ENCODE measurements around the gene SMAD3. TPM values are rescaled to one million over a fixed set of nuclear protein-coding genes. Genes with fewer than 3 reads are reported as not detected.

SMAD3 gene
- total and polyA plus RNA-seq, 10 of the 15 experiments (the other 5 are each of a cell fraction or from before 2014, with no cell fraction given): 5.6 to 43.2 (median 16.0) TPM

- in situ Hi-C loops (cut with MboI) (loop anchor here (25.0 kb wide), 1 partner anchor 1289 kb away; the partner anchor contains the start of gene DENND4A), intact Hi-C loops (cut with micrococcal nuclease; ENCODE audit: unreplicated experiment) (no loop called here)
- ChIA-PET RAD21 (ENCODE audit: unreplicated experiment) (interaction anchor here (1.0 to 13.0 kb wide), 5 partner anchors 7 to 33 kb away, joined by 3 to 215 read pairs (median 7); partner anchors contain the start of gene SMAD3), SMC1A (ENCODE audit: uncharacterized antibody, unreplicated experiment) (interaction anchor here (1.0 to 13.0 kb wide), 10 partner anchors 8 to 163 kb away, joined by 3 to 247 read pairs (median 3); no protein-coding TSS in a partner anchor), CTCF (interaction anchor here (1.0 to 1.1 kb wide), 2 partner anchors 63 to 128 kb away, joined by 3 read pairs; no protein-coding TSS in a partner anchor), POLR2A (interaction anchor here (0.7 kb wide), 1 partner anchor 8 kb away, joined by 4 read pairs; no protein-coding TSS in a partner anchor)
- peak; percentile 62 for ATAC-seq
- 7% methylated on average over 13 of the region's 13 CpGs for WGBS (ENCODE audit: insufficient coverage, insufficient replicate concordance, low lambda C conversion rate, missing lambda C conversion rate)
- H3K27me3 ChIP-seq (replicated peaks in 1 of 2; ENCODE audit: control insufficient read depth in 2 of 2, insufficient read depth in 2 of 2, low read length in 1 of 2): no peaks in the 10 kb centered on the region
- no peak for FAIRE-seq
- peaks cover 1 to 7% of the 10 kb centered on the region in 2 experiments; a peak in 3 of 4 replicates for H3K36me3 ChIP-seq (ENCODE audit: control insufficient read depth in 2 of 2, insufficient read depth in 2 of 2, low read length in 1 of 2)
- peak overlapping the region; percentile 76 for H3K27ac ChIP-seq (ENCODE audit: control insufficient read depth, insufficient read depth)
- no peaks in the 10 kb centered on the region for H3K9me3 ChIP-seq (replicated peaks; ENCODE audit: control insufficient read depth, insufficient read depth, low read length)
- H4K20me1 ChIP-seq (ENCODE audit: control insufficient read depth, insufficient read depth): 0 out of 2 replicates have a peak, but pooled peaks cover 3% of the 10 kb centered on the region
- peaks cover 87% of the 10 kb centered on the region for H3K79me2 ChIP-seq (ENCODE audit: control insufficient read depth, insufficient read depth, low read length)
- H3K4me3 ChIP-seq: peak overlapping the region; percentile 8; the same call in 1 of the 2 replicates
- H3K4me2 ChIP-seq (ENCODE audit: control insufficient read depth, insufficient read depth): peak overlapping the region; percentile 68
- no TSS peak for BruUV-seq (replicated peaks)
- no peak for DNase-seq (ENCODE audit: low read depth, low spot score)
- H2AFZ ChIP-seq (ENCODE audit: control insufficient read depth, low read depth, low read length): no peak overlapping the region
- peaks cover 83% of the 10 kb centered on the region for H3K4me1 ChIP-seq (ENCODE audit: control insufficient read depth, insufficient read depth, low read length)
- H3K9ac ChIP-seq (ENCODE audit: control insufficient read depth, insufficient read depth, low read length): peak overlapping the region; percentile 37; the same call in 1 of the 2 replicates
- TF ChIP-seq ZBED1 (IDR thresholded peaks at IDR 0.05; ENCODE audit: borderline replicate concordance): peak; percentile 20; the same call in 1 of the 2 replicates
- peak; percentile 60; the same call in 1 of the 2 replicates for TF ChIP-seq ZNF687 (IDR thresholded peaks at IDR 0.05)
- peak; percentile 74 for TF ChIP-seq BCL3 (IDR thresholded peaks at IDR 0.05; ENCODE audit: borderline replicate concordance, insufficient read depth, low read depth, low read length, poor library complexity, severe bottlenecking)
- TF ChIP-seq YY1 (IDR thresholded peaks at IDR 0.05; ENCODE audit: low read depth, low read length): peak; percentile 6; the same call in 1 of the 2 replicates
- peak; percentile 60; the same call in 1 of the 2 replicates for TF ChIP-seq BCL11A (IDR thresholded peaks at IDR 0.05; ENCODE audit: low read depth, low read length)
- no peak for TF ChIP-seq RELB (IDR thresholded peaks at IDR 0.05; ENCODE audit: low read depth)
- TF ChIP-seq SPI1 (IDR thresholded peaks at IDR 0.05; ENCODE audit: borderline replicate concordance, insufficient read depth, low read depth, low read length): peak; percentile 96
- TF ChIP-seq TAF1 (IDR thresholded peaks at IDR 0.05; ENCODE audit: borderline replicate concordance, low read depth, low read length): 0 out of 2 replicates have a peak, but pooled peaks have one; percentile 20
- TF ChIP-seq IRF4 (IDR thresholded peaks at IDR 0.05; ENCODE audit: low read depth, low read length): peak; percentile 20; the same call in 1 of the 2 replicates
- peak in 1 of 2 experiments; percentile 77; a peak in 2 of 4 replicates for TF ChIP-seq SRF (IDR thresholded peaks at IDR 0.05; ENCODE audit: low read depth in 2 of 2, low read length in 2 of 2)
- TF ChIP-seq IKZF2 (IDR thresholded peaks at IDR 0.05): 0 out of 4 replicates have a peak, but pooled peaks of 1 of the 2 experiments have one; percentile 14
- TF ChIP-seq EED (IDR thresholded peaks at IDR 0.05; ENCODE audit: low read depth): peak; percentile 54
- no peak for TF ChIP-seq SMAD1 (IDR thresholded peaks at IDR 0.05; ENCODE audit: low read depth, partially characterized antibody)
- peak; percentile 81 for TF ChIP-seq TCF12 (IDR thresholded peaks at IDR 0.05; ENCODE audit: low read depth, low read length)
- peak; percentile 89 for TF ChIP-seq TCF3 (IDR thresholded peaks at IDR 0.05; ENCODE audit: borderline replicate concordance, insufficient read depth, low read depth, low read length)
These were observed 10.9 kb downstream of the SMAD3 start for GRCh38 chr15:67076147-67076843.
